ENCODE results near the gene BRCA2. TPM values are rescaled to one million over a fixed set of nuclear protein-coding genes. Genes with fewer than 3 reads are reported as not detected.
"Not testable (repeated sequence)": the region's sequence is repeated elsewhere in the genome, so short reads cannot be mapped to it uniquely, and the experiment has no call there.

BRCA2 gene
- total RNA-seq, 1 donor from 2014 or later = 3.9 TPM

- TF ChIP-seq CTCF (IDR thresholded peaks at IDR 0.05) = no peak
- TF ChIP-seq POLR2AphosphoS5 (IDR thresholded peaks at IDR 0.05; ENCODE audit: insufficient read depth in 1 of 2, low read depth in 1 of 2) = no peak
- TF ChIP-seq POLR2A (IDR thresholded peaks at IDR 0.05) = no peak
- DNase-seq (ENCODE audit: extremely low spot score in 2 of 2) = no peak
- Histone ChIP-seq H3K4me1 (no peaks in the 10 kb centered on the region), H3K27me3 (no peaks in the 10 kb centered on the region), H3K4me3 (no peak overlapping the region), H3K27ac (no peak overlapping the region), H3K36me3 (no peaks in the 10 kb centered on the region), H3K9me3 (no peaks in the 10 kb centered on the region)
- intact Hi-C loops (cut with DNase I) = no loop called here
Measured at GRCh38 chr13:32334671-32335070, 19.4 kb downstream of the BRCA2 start.

GRCh38 chr13:32340914-32341313 lies 25.6 kb downstream of the BRCA2 start:
- H3K4me3 ChIP-seq = no peak overlapping the region
- no peaks in the 10 kb centered on the region for H3K27me3 ChIP-seq
- intact Hi-C loops (cut with DNase I) = no loop called here
- TF ChIP-seq CTCF (IDR thresholded peaks at IDR 0.05) (no peak), POLR2A (IDR thresholded peaks at IDR 0.05) (no peak), POLR2AphosphoS5 (IDR thresholded peaks at IDR 0.05; ENCODE audit: insufficient read depth in 1 of 2, low read depth in 1 of 2) (no peak)
- H3K36me3 ChIP-seq = no peaks in the 10 kb centered on the region
- DNase-seq (ENCODE audit: extremely low spot score in 2 of 2) = no peak
- no peak overlapping the region for H3K27ac ChIP-seq
- H3K9me3 ChIP-seq = no peaks in the 10 kb centered on the region
- H3K4me1 ChIP-seq = no peaks in the 10 kb centered on the region

- Histone ChIP-seq H3K9me3 (no peaks in the 10 kb centered on the region), H3K4me1 (no peaks in the 10 kb centered on the region), H3K36me3 (no peaks in the 10 kb centered on the region), H3K27ac (no peak overlapping the region), H3K4me3 (no peak overlapping the region), H3K27me3 (no peaks in the 10 kb centered on the region)
- intact Hi-C loops (cut with DNase I) = no loop called here
- no peak for DNase-seq (ENCODE audit: extremely low spot score in 2 of 2)
- TF ChIP-seq CTCF (IDR thresholded peaks at IDR 0.05) (no peak), POLR2A (IDR thresholded peaks at IDR 0.05) (no peak), POLR2AphosphoS5 (IDR thresholded peaks at IDR 0.05; ENCODE audit: insufficient read depth in 1 of 2, low read depth in 1 of 2) (no peak)
Measured at GRCh38 chr13:32347651-32348050, 32.3 kb downstream of the BRCA2 start.

- DNase-seq (ENCODE audit: extremely low spot score in 2 of 2); H3K4me3 ChIP-seq; H3K27me3 ChIP-seq; H3K4me1 ChIP-seq; H3K27ac ChIP-seq; H3K36me3 ChIP-seq; intact Hi-C loops (cut with DNase I); H3K9me3 ChIP-seq: not testable (repeated sequence)
Measured at GRCh38 chr13:32350839-32351441, 35.6 kb downstream of the BRCA2 start.

GRCh38 chr13:32354040-32354439 lies 38.7 kb downstream of the BRCA2 start:
- intact Hi-C loops (cut with DNase I) = no loop called here
- H3K27ac ChIP-seq = no peak overlapping the region
- TF ChIP-seq POLR2A (IDR thresholded peaks at IDR 0.05) (no peak), POLR2AphosphoS5 (IDR thresholded peaks at IDR 0.05; ENCODE audit: insufficient read depth in 1 of 2, low read depth in 1 of 2) (no peak), CTCF (IDR thresholded peaks at IDR 0.05) (no peak)

GRCh38 chr13:32355935-32356334 lies 40.6 kb downstream of the BRCA2 start:
- DNase-seq (ENCODE audit: extremely low spot score in 2 of 2); intact Hi-C loops (cut with DNase I); H3K36me3 ChIP-seq; H3K4me1 ChIP-seq; H3K27me3 ChIP-seq; H3K27ac ChIP-seq; H3K9me3 ChIP-seq; H3K4me3 ChIP-seq: not testable (repeated sequence)

More at GRCh38 chr13:32354040-32354439, 38.7 kb downstream of the BRCA2 start:
- Histone ChIP-seq H3K4me1 (no peaks in the 10 kb centered on the region), H3K9me3 (no peaks in the 10 kb centered on the region), H3K4me3 (no peak overlapping the region), H3K27me3 (no peaks in the 10 kb centered on the region), H3K36me3 (no peaks in the 10 kb centered on the region)
- no peak for DNase-seq (ENCODE audit: extremely low spot score in 2 of 2)

Measured in vagina (tissue), 2 donors.